GM23338 (cell line): ENCODE measurements around the gene ZFYVE21. TPM values are rescaled to one million over a fixed set of nuclear protein-coding genes. Genes with fewer than 3 reads are reported as not detected.

Experiments
- ATAC-seq: fragments of 200-7000 bp; cut with Tn5 transposase; 3 replicates; pipeline ENCODE4 v1.9.1; 2020
- DNase-seq: peaks from one replicate; pipeline ENCODE4 v3.0.0-alpha.2; 2015; ENCODE audit warnings: low spot score
- H2AFZ ChIP-seq: fragments of 200-600 bp; sonication (generic); 2 replicates; pipeline ENCODE4 v1.8.0; 2016; ENCODE audit warnings: antibody characterized with exemption, mild to moderate bottlenecking, moderate library complexity
- H3F3A ChIP-seq: fragments of 200-600 bp; sonication (generic); replicated peaks from 2 replicates; pipeline ENCODE4 v1.8.0; 2017; ENCODE audit warnings: antibody characterized with exemption, mixed run types, low read depth
- H3K27ac ChIP-seq: fragments of 200-600 bp; sonication (generic); 2 replicates; pipeline ENCODE4 v1.6.1; 2016; ENCODE audit warnings: low read depth
- H3K27me3 ChIP-seq: fragments of 200-600 bp; sonication (generic); 2 replicates; pipeline ENCODE4 v1.8.0; 2016; ENCODE audit warnings: mild to moderate bottlenecking, mixed run types, moderate library complexity; ENCODE audit not compliant: insufficient read depth
- H3K36me3 ChIP-seq: fragments of 200-600 bp; sonication (generic); 2 replicates; pipeline ENCODE4 v1.8.0; 2016; ENCODE audit warnings: mild to moderate bottlenecking; ENCODE audit not compliant: insufficient read depth
- H3K4me1 ChIP-seq: fragments of 200-600 bp; sonication (generic); 2 replicates; pipeline ENCODE4 v1.8.0; 2016; ENCODE audit warnings: mild to moderate bottlenecking, moderate library complexity; ENCODE audit not compliant: insufficient read depth
- H3K4me2 ChIP-seq: fragments of 200-600 bp; sonication (generic); 2 replicates; pipeline ENCODE4 v1.7.1; 2017; ENCODE audit warnings: mixed run types
- H3K4me3 ChIP-seq: fragments of 200-600 bp; sonication (generic); 2 replicates; pipeline ENCODE4 v1.6.1; 2016; ENCODE audit warnings: mixed run types
- H3K79me2 ChIP-seq: fragments of 200-600 bp; sonication (generic); replicated peaks from 2 replicates; pipeline ENCODE4 v1.8.0; 2017; ENCODE audit warnings: mild to moderate bottlenecking; ENCODE audit not compliant: insufficient read depth
- H3K9me2 ChIP-seq: fragments of 200-600 bp; sonication (generic); 2 replicates; pipeline ENCODE4 v1.8.0; 2017; ENCODE audit not compliant: insufficient read depth
- H4K20me1 ChIP-seq: fragments of 200-600 bp; sonication (generic); replicated peaks from 2 replicates; pipeline ENCODE4 v1.8.0; 2017; ENCODE audit warnings: mild to moderate bottlenecking; ENCODE audit not compliant: insufficient read depth
- H3K27ac Mint-ChIP-seq: 2 replicates; pipeline ENCODE4 v1.8.0; 2020; ENCODE audit warnings: inconsistent platforms, mild to moderate bottlenecking, moderate library complexity, mixed read lengths
- H3K27me3 Mint-ChIP-seq: 3 replicates; pipeline ENCODE4 v1.8.0; 2022; ENCODE audit warnings: low read depth, mild to moderate bottlenecking, moderate library complexity, mixed read lengths, inconsistent platforms; ENCODE audit not compliant: insufficient read depth, poor library complexity
- H3K36me3 Mint-ChIP-seq: 3 replicates; pipeline ENCODE4 v1.8.0; 2021; ENCODE audit warnings: low read depth, mild to moderate bottlenecking, inconsistent platforms, moderate library complexity, mixed read lengths
- H3K4me1 Mint-ChIP-seq: 3 replicates; pipeline ENCODE4 v1.8.0; 2020; ENCODE audit warnings: mild to moderate bottlenecking, inconsistent platforms, mixed read lengths
- H3K4me3 Mint-ChIP-seq: 3 replicates; pipeline ENCODE4 v1.8.0; 2021; ENCODE audit warnings: moderate library complexity, mild to moderate bottlenecking, inconsistent platforms, mixed read lengths
- H3K9me3 Mint-ChIP-seq: 3 replicates; pipeline ENCODE4 v1.8.0; 2020; ENCODE audit warnings: moderate library complexity, mild to moderate bottlenecking, inconsistent platforms, mixed read lengths
- CREB1 ChIP-seq: fragments of 250-450 bp; sonication (Bioruptor Pico); IDR thresholded peaks from 2 replicates; pipeline ENCODE4 v1.5.0; 2020; ENCODE audit warnings: low read depth, mild to moderate bottlenecking, moderate library complexity
- EZH2 ChIP-seq: fragments of 200-600 bp; sonication (generic); IDR thresholded peaks from one replicate; pipeline ENCODE4 v1.8.0; 2017; ENCODE audit warnings: antibody characterized with exemption, mild to moderate bottlenecking, low read depth; ENCODE audit not compliant: unreplicated experiment
- EZH2phosphoT487 ChIP-seq: fragments of 200-600 bp; sonication (generic); IDR thresholded peaks from one replicate; pipeline ENCODE4 v1.8.1; 2018; ENCODE audit warnings: antibody characterized with exemption; ENCODE audit not compliant: unreplicated experiment
- POLR2AphosphoS5 ChIP-seq: IDR thresholded peaks from 2 replicates; pipeline ENCODE4 v1.6.1; 2016; ENCODE audit warnings: antibody characterized with exemption, low read depth
- STAT1 ChIP-seq: IDR thresholded peaks from one replicate; pipeline ENCODE4 v1.6.1; 2016; ENCODE audit warnings: antibody characterized with exemption; ENCODE audit not compliant: unreplicated experiment
- ZNF114 ChIP-seq: fragments of 250-450 bp; sonication (Bioruptor Pico); IDR thresholded peaks from 2 replicates; pipeline ENCODE4 v1.5.0; 2020; ENCODE audit warnings: mild to moderate bottlenecking, moderate library complexity
- ZNF331 ChIP-seq: fragments of 250-450 bp; sonication (Bioruptor Pico); IDR thresholded peaks from 2 replicates; pipeline ENCODE4 v1.5.0; 2020; ENCODE audit warnings: low read depth, mild to moderate bottlenecking, moderate library complexity
- polyA plus RNA-seq: library from polyadenylated mRNA; unstranded; fragments of >200 nt; fragmentation: Nextera tagmentation; extraction: Ambion mirVana; gene quantifications from 2 replicates; pipeline ENCODE4 v1.2.1, GENCODE V29; 2016
- total RNA-seq: library from RNA; depleted of rRNA; stranded (reverse); fragments of >200 nt; shearing (Covaris generic); gene quantifications from 2 replicates; pipeline ENCODE4 v1.2.3, GENCODE V29; 2014
- TF ChIP-seq, protein P1 (sequence below): fragments of 250-450 bp; sonication (Bioruptor Pico); IDR thresholded peaks from 2 replicates; pipeline ENCODE4 v1.5.0; 2020; ENCODE audit warnings: mild to moderate bottlenecking, moderate library complexity
- TF ChIP-seq, protein P2 (sequence below), 2 experiments: fragments of 200-600 bp in 1 of 2; sonication (generic) in 1 of 2; conservative IDR thresholded peaks; 2 replicates each; pipeline versions ENCODE4 v1.5.1 to v1.6.1; 2016 to 2017; ENCODE audit warnings: antibody characterized with exemption in 2 of 2, low read depth in 2 of 2, mild to moderate bottlenecking in 2 of 2, moderate library complexity in 1 of 2
- TF ChIP-seq, protein P3 (sequence below): IDR thresholded peaks from 2 replicates; pipeline ENCODE4 v1.6.1; 2016; ENCODE audit warnings: antibody characterized with exemption

Gene ZFYVE21
- total and polyA plus RNA-seq, 2 experiments from 2014 or later = 88.0 to 89.6 TPM

GRCh38 chr14:103668117-103668516, 47.5 kb upstream of the ZFYVE21 start (continued):
- TF ChIP-seq, protein P1, sequence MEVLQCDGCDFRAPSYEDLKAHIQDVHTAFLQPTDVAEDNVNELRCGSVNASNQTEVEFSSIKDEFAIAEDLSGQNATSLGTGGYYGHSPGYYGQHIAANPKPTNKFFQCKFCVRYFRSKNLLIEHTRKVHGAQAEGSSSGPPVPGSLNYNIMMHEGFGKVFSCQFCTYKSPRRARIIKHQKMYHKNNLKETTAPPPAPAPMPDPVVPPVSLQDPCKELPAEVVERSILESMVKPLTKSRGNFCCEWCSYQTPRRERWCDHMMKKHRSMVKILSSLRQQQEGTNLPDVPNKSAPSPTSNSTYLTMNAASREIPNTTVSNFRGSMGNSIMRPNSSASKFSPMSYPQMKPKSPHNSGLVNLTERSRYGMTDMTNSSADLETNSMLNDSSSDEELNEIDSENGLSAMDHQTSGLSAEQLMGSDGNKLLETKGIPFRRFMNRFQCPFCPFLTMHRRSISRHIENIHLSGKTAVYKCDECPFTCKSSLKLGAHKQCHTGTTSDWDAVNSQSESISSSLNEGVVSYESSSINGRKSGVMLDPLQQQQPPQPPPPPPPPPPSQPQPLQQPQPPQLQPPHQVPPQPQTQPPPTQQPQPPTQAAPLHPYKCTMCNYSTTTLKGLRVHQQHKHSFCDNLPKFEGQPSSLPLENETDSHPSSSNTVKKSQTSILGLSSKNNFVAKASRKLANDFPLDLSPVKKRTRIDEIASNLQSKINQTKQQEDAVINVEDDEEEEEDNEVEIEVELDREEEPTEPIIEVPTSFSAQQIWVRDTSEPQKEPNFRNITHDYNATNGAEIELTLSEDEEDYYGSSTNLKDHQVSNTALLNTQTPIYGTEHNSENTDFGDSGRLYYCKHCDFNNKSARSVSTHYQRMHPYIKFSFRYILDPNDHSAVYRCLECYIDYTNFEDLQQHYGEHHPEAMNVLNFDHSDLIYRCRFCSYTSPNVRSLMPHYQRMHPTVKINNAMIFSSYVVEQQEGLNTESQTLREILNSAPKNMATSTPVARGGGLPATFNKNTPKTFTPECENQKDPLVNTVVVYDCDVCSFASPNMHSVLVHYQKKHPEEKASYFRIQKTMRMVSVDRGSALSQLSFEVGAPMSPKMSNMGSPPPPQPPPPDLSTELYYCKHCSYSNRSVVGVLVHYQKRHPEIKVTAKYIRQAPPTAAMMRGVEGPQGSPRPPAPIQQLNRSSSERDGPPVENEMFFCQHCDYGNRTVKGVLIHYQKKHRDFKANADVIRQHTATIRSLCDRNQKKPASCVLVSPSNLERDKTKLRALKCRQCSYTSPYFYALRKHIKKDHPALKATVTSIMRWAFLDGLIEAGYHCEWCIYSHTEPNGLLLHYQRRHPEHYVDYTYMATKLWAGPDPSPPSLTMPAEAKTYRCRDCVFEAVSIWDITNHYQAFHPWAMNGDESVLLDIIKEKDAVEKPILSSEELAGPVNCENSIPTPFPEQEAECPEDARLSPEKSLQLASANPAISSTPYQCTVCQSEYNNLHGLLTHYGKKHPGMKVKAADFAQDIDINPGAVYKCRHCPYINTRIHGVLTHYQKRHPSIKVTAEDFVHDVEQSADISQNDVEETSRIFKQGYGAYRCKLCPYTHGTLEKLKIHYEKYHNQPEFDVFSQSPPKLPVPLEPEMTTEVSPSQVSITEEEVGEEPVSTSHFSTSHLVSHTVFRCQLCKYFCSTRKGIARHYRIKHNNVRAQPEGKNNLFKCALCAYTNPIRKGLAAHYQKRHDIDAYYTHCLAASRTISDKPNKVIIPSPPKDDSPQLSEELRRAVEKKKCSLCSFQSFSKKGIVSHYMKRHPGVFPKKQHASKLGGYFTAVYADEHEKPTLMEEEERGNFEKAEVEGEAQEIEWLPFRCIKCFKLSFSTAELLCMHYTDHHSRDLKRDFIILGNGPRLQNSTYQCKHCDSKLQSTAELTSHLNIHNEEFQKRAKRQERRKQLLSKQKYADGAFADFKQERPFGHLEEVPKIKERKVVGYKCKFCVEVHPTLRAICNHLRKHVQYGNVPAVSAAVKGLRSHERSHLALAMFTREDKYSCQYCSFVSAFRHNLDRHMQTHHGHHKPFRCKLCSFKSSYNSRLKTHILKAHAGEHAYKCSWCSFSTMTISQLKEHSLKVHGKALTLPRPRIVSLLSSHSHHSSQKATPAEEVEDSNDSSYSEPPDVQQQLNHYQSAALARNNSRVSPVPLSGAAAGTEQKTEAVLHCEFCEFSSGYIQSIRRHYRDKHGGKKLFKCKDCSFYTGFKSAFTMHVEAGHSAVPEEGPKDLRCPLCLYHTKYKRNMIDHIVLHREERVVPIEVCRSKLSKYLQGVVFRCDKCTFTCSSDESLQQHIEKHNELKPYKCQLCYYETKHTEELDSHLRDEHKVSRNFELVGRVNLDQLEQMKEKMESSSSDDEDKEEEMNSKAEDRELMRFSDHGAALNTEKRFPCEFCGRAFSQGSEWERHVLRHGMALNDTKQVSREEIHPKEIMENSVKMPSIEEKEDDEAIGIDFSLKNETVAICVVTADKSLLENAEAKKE (CRISPR knock-in tag) = no peak
- TF ChIP-seq POLR2AphosphoS5 = no peak

GRCh38 chr14:103669370-103669769, 46.2 kb upstream of the ZFYVE21 start:
- TF ChIP-seq EZH2phosphoT487 = no peak
- no peak overlapping the region for H3K27ac ChIP-seq
- H2AFZ ChIP-seq = no peak overlapping the region
- Mint-ChIP-seq H3K27ac (no peak overlapping the region), H3K4me3 (no peak overlapping the region), H3K36me3 (peaks cover 62% of the 10 kb centered on the region), H3K4me1 (no peaks in the 10 kb centered on the region), H3K27me3 (peaks cover 2% of the 10 kb centered on the region), H3K9me3 (no peaks in the 10 kb centered on the region)
- H3K4me2 ChIP-seq = no peak overlapping the region
- H4K20me1 ChIP-seq = peaks cover 9% of the 10 kb centered on the region
- H3F3A ChIP-seq = peaks cover 7% of the 10 kb centered on the region; the same call in 1 of the 2 replicates
- H3K36me3 ChIP-seq = peaks cover 71% of the 10 kb centered on the region
- no peaks in the 10 kb centered on the region for H3K27me3 ChIP-seq
- peaks cover 11% of the 10 kb centered on the region for H3K79me2 ChIP-seq
- no peak overlapping the region for H3K4me3 ChIP-seq
- no peaks in the 10 kb centered on the region for H3K9me2 ChIP-seq
- DNase-seq = no peak
- no peak for ATAC-seq
- no peaks in the 10 kb centered on the region for H3K4me1 ChIP-seq

- Histone ChIP-seq H3K4me3 (no peak overlapping the region), H3K79me2 (no peaks in the 10 kb centered on the region), H3K4me1 (no peaks in the 10 kb centered on the region), H4K20me1 (peaks cover 5% of the 10 kb centered on the region), H2AFZ (no peak overlapping the region), H3K36me3 (peaks cover 86% of the 10 kb centered on the region), H3K27ac (no peak overlapping the region), H3K27me3 (no peaks in the 10 kb centered on the region), H3K9me2 (no peaks in the 10 kb centered on the region), H3F3A (peaks cover 12% of the 10 kb centered on the region), H3K4me2 (no peak overlapping the region)
- no peaks in the 10 kb centered on the region for H3K4me1 Mint-ChIP-seq
- peaks cover 2% of the 10 kb centered on the region for H3K27me3 Mint-ChIP-seq
- H3K27ac Mint-ChIP-seq = no peak overlapping the region
- DNase-seq (no peak), ATAC-seq (no peak)
- H3K4me3 Mint-ChIP-seq = no peak overlapping the region
- peaks cover 74% of the 10 kb centered on the region for H3K36me3 Mint-ChIP-seq
- no peaks in the 10 kb centered on the region for H3K9me3 Mint-ChIP-seq
- no peak for TF ChIP-seq EZH2phosphoT487
- TF ChIP-seq, protein P2, sequence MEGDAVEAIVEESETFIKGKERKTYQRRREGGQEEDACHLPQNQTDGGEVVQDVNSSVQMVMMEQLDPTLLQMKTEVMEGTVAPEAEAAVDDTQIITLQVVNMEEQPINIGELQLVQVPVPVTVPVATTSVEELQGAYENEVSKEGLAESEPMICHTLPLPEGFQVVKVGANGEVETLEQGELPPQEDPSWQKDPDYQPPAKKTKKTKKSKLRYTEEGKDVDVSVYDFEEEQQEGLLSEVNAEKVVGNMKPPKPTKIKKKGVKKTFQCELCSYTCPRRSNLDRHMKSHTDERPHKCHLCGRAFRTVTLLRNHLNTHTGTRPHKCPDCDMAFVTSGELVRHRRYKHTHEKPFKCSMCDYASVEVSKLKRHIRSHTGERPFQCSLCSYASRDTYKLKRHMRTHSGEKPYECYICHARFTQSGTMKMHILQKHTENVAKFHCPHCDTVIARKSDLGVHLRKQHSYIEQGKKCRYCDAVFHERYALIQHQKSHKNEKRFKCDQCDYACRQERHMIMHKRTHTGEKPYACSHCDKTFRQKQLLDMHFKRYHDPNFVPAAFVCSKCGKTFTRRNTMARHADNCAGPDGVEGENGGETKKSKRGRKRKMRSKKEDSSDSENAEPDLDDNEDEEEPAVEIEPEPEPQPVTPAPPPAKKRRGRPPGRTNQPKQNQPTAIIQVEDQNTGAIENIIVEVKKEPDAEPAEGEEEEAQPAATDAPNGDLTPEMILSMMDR (conservative IDR thresholded peaks at IDR 0.05; ENCODE audit: low read depth in 2 of 2) = no peak
- no peak for TF ChIP-seq CREB1 (CRISPR knock-in tag)
- no peak for TF ChIP-seq POLR2AphosphoS5
- TF ChIP-seq ZNF331 (CRISPR knock-in tag) = no peak
- TF ChIP-seq ZNF114 = no peak
- TF ChIP-seq, protein P3, sequence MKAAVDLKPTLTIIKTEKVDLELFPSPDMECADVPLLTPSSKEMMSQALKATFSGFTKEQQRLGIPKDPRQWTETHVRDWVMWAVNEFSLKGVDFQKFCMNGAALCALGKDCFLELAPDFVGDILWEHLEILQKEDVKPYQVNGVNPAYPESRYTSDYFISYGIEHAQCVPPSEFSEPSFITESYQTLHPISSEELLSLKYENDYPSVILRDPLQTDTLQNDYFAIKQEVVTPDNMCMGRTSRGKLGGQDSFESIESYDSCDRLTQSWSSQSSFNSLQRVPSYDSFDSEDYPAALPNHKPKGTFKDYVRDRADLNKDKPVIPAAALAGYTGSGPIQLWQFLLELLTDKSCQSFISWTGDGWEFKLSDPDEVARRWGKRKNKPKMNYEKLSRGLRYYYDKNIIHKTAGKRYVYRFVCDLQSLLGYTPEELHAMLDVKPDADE = no peak
- TF ChIP-seq EZH2 = no peak
- no peak for TF ChIP-seq STAT1
Measured at GRCh38 chr14:103671911-103672310, 43.7 kb upstream of the ZFYVE21 start.
